Hepatocyte (in vitro differentiated cells): Measurements from ENCODE around the gene SLFN12L. TPM values are rescaled to one million over a fixed set of nuclear protein-coding genes. Genes with fewer than 3 reads are reported as not detected.

Source experiments
- DNase-seq: peaks from one replicate; pipeline ENCODE4 v3.0.0-alpha.2; 2016; ENCODE audit warnings: low spot score
- H2AFZ ChIP-seq: fragments of 200-600 bp; sonication (generic); 2 replicates; pipeline ENCODE4 v1.6.0; 2016; ENCODE audit warnings: antibody characterized with exemption, mild to moderate bottlenecking
- H3K27ac ChIP-seq: fragments of 200-600 bp; sonication (generic); 2 replicates; pipeline ENCODE4 v1.5.1; 2016; ENCODE audit warnings: mild to moderate bottlenecking
- H3K27me3 ChIP-seq: fragments of 200-600 bp; sonication (generic); 2 replicates; pipeline ENCODE4 v1.6.1; 2016
- H3K36me3 ChIP-seq: fragments of 200-600 bp; sonication (generic); replicated peaks from 2 replicates; pipeline ENCODE4 v1.5.1; 2016; ENCODE audit warnings: low read depth; ENCODE audit not compliant: insufficient read depth
- H3K4me1 ChIP-seq: fragments of 200-600 bp; sonication (generic); 2 replicates; pipeline ENCODE4 v1.5.1; 2016; ENCODE audit warnings: mild to moderate bottlenecking, moderate library complexity; ENCODE audit not compliant: insufficient read depth
- H3K4me2 ChIP-seq: fragments of 200-600 bp; sonication (generic); 2 replicates; pipeline ENCODE4 v1.6.0; 2016
- H3K4me3 ChIP-seq: fragments of 200-600 bp; sonication (generic); 2 replicates; pipeline ENCODE4 v1.5.1; 2016; ENCODE audit warnings: mild to moderate bottlenecking
- H3K79me2 ChIP-seq: fragments of 200-600 bp; sonication (generic); 2 replicates; pipeline ENCODE4 v1.6.0; 2017; ENCODE audit warnings: mild to moderate bottlenecking
- H3K9me2 ChIP-seq: fragments of 200-600 bp; sonication (generic); replicated peaks from 2 replicates; pipeline ENCODE4 v1.6.0; 2017; ENCODE audit warnings: mild to moderate bottlenecking; ENCODE audit not compliant: insufficient read depth
- H3K9me3 ChIP-seq: fragments of 200-600 bp; sonication (generic); 2 replicates; pipeline ENCODE4 v1.5.1; 2016; ENCODE audit warnings: low read depth, mild to moderate bottlenecking
- H4K20me1 ChIP-seq: fragments of 200-600 bp; sonication (generic); 2 replicates; pipeline ENCODE4 v1.6.0; 2016; ENCODE audit warnings: mild to moderate bottlenecking; ENCODE audit not compliant: insufficient read depth, poor library complexity, severe bottlenecking
- EZH2 ChIP-seq: fragments of 200-600 bp; sonication (generic); IDR thresholded peaks from 2 replicates; pipeline ENCODE4 v1.6.1; 2016; ENCODE audit warnings: antibody characterized with exemption, mild to moderate bottlenecking, borderline replicate concordance
- EZH2phosphoT487 ChIP-seq: fragments of 200-600 bp; sonication (generic); IDR thresholded peaks from one replicate; pipeline ENCODE4 v1.6.1; 2018; ENCODE audit warnings: antibody characterized with exemption, mild to moderate bottlenecking, low read depth, moderate library complexity; ENCODE audit not compliant: unreplicated experiment, severe bottlenecking
- WGBS: methylation state at CpG from one replicate; pipeline ENCODE4 v1.1.6; 2016; ENCODE audit warnings: low lambda C conversion rate; ENCODE audit errors: missing lambda C conversion rate; 5-methylcytosine and 5-hydroxymethylcytosine counted together
- polyA plus RNA-seq: library from polyadenylated mRNA; unstranded; fragments of >200 nt; fragmentation: Nextera tagmentation; extraction: Ambion mirVana; gene quantifications from 2 replicates; pipeline ENCODE4 v1.2.1, GENCODE V29; 2016
- total RNA-seq: library from RNA; depleted of rRNA; stranded (reverse); fragments of >200 nt; gene quantifications from 2 replicates; pipeline ENCODE4 v1.2.3, GENCODE V29; 2014
- TF ChIP-seq, protein P1 (sequence below): fragments of 200-600 bp; sonication (generic); IDR thresholded peaks from 2 replicates; pipeline ENCODE4 v1.5.1; 2016; ENCODE audit warnings: antibody characterized with exemption, mild to moderate bottlenecking; ENCODE audit not compliant: poor library complexity

The SLFN12L gene
- total and polyA plus RNA-seq, 2 experiments from 2014 or later: 0.03 TPM; not detected in 1

DNA sequence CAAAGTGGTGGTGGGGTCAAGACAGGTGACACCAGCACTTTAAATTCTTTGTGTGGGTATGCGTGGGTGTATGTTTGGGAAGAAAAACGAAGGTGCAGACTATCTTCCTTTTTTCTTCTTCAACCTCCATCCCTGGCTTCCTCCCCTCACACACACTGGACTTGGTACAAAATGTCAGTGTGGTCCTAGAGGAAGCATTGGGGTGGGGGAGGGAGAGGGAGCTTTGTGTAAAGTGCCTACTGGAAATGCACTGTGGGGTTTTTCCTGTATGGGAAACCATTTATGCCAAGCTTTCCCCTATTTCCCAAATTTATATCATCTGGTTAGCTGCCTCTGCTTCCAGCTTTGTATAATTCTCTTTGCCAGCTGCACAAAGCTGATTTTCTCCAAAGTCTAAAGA lies 44.4 kb downstream of the SLFN12L start:
- peaks cover 1% of the 10 kb centered on the region for H3K4me1 ChIP-seq
- peaks cover 96% of the 10 kb centered on the region for H3K27me3 ChIP-seq
- no peaks in the 10 kb centered on the region for H3K9me3 ChIP-seq
- no peak overlapping the region for H3K4me3 ChIP-seq
- no peak overlapping the region for H3K4me2 ChIP-seq
- no peaks in the 10 kb centered on the region for H3K9me2 ChIP-seq
- no peaks in the 10 kb centered on the region for H4K20me1 ChIP-seq
- 21% methylated on average over 2 of the region's 2 CpGs for WGBS
- DNase-seq: no peak
- H2AFZ ChIP-seq: no peak overlapping the region
- no peak overlapping the region for H3K27ac ChIP-seq
- H3K79me2 ChIP-seq: no peaks in the 10 kb centered on the region
- H3K36me3 ChIP-seq: no peaks in the 10 kb centered on the region
- TF ChIP-seq EZH2 (no peak), EZH2phosphoT487 (no peak)
- TF ChIP-seq, protein P1, sequence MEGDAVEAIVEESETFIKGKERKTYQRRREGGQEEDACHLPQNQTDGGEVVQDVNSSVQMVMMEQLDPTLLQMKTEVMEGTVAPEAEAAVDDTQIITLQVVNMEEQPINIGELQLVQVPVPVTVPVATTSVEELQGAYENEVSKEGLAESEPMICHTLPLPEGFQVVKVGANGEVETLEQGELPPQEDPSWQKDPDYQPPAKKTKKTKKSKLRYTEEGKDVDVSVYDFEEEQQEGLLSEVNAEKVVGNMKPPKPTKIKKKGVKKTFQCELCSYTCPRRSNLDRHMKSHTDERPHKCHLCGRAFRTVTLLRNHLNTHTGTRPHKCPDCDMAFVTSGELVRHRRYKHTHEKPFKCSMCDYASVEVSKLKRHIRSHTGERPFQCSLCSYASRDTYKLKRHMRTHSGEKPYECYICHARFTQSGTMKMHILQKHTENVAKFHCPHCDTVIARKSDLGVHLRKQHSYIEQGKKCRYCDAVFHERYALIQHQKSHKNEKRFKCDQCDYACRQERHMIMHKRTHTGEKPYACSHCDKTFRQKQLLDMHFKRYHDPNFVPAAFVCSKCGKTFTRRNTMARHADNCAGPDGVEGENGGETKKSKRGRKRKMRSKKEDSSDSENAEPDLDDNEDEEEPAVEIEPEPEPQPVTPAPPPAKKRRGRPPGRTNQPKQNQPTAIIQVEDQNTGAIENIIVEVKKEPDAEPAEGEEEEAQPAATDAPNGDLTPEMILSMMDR: no peak

- Histone ChIP-seq H3K36me3 (no peaks in the 10 kb centered on the region), H3K79me2 (no peaks in the 10 kb centered on the region), H4K20me1 (no peaks in the 10 kb centered on the region), H3K4me3 (no peak overlapping the region), H3K9me3 (no peaks in the 10 kb centered on the region), H3K27me3 (peaks cover 96% of the 10 kb centered on the region), H3K4me1 (peaks cover 6% of the 10 kb centered on the region), H3K9me2 (no peaks in the 10 kb centered on the region), H3K4me2 (no peak overlapping the region), H2AFZ (no peak overlapping the region), H3K27ac (no peak overlapping the region)
- no peak for DNase-seq
- WGBS: 51% methylated on average over 3 of the region's 3 CpGs
- TF ChIP-seq, protein P1: no peak
- TF ChIP-seq EZH2phosphoT487 (no peak), EZH2 (no peak)
Observed at GRCh38 chr17:35491417-35491816, 46.1 kb downstream of the SLFN12L start.

GRCh38 chr17:35489944-35490343 lies 47.5 kb downstream of the SLFN12L start:
- peaks cover 6% of the 10 kb centered on the region for H3K4me1 ChIP-seq
- no peak overlapping the region for H2AFZ ChIP-seq
- H3K4me3 ChIP-seq: no peak overlapping the region
- no peaks in the 10 kb centered on the region for H3K79me2 ChIP-seq
- 40% methylated on average over 18 of the region's 18 CpGs for WGBS
- H3K27me3 ChIP-seq: peaks cover 94% of the 10 kb centered on the region
- DNase-seq: no peak
- H3K4me2 ChIP-seq: no peak overlapping the region
- H3K36me3 ChIP-seq: no peaks in the 10 kb centered on the region
- H3K9me2 ChIP-seq: no peaks in the 10 kb centered on the region
- H4K20me1 ChIP-seq: no peaks in the 10 kb centered on the region
- no peaks in the 10 kb centered on the region for H3K9me3 ChIP-seq
- no peak overlapping the region for H3K27ac ChIP-seq
- no peak for TF ChIP-seq EZH2
- TF ChIP-seq, protein P1: no peak
- no peak for TF ChIP-seq EZH2phosphoT487

GRCh38 chr17:35488991-35489390 lies 48.5 kb downstream of the SLFN12L start:
- H3K4me1 ChIP-seq: peaks cover 6% of the 10 kb centered on the region
- H2AFZ ChIP-seq: no peak overlapping the region
- no peak overlapping the region for H3K27ac ChIP-seq
- WGBS: 61% methylated on average over 15 of the region's 15 CpGs
- no peaks in the 10 kb centered on the region for H3K9me2 ChIP-seq
- no peak overlapping the region for H3K4me3 ChIP-seq
- H3K27me3 ChIP-seq: peaks cover 97% of the 10 kb centered on the region
- H3K79me2 ChIP-seq: no peaks in the 10 kb centered on the region
- H3K36me3 ChIP-seq: no peaks in the 10 kb centered on the region
- H3K9me3 ChIP-seq: no peaks in the 10 kb centered on the region
- no peak for TF ChIP-seq EZH2
- TF ChIP-seq, protein P1: no peak
- TF ChIP-seq EZH2phosphoT487: no peak
- no peak for DNase-seq
- no peak overlapping the region for H3K4me2 ChIP-seq
- no peaks in the 10 kb centered on the region for H4K20me1 ChIP-seq
